HG03066 (cell line): ENCODE data around the gene ZNF711.
"Not testable (repeated sequence)": the region's sequence is repeated elsewhere in the genome, so short reads cannot be mapped to it uniquely, and the experiment has no call there.

Experiments
- ATAC-seq: cut with Tn5 transposase; IDR thresholded peaks from one replicate; pipeline ENCODE4 v1.9.1; 2021; ENCODE audit warnings: low read depth; ENCODE audit not compliant: unreplicated experiment

Gene ZNF711

GRCh38 chrX:85243761-85244449, at the start of gene ZNF711, which contains the start of gene SATL1:
ZNF711 (plus strand) TSS chrX:85243991; CDS start chrX:85247573, 3,582 bp downstream.
SATL1 (minus strand) TSS chrX:85243779; CDS start chrX:85108968, 134,811 bp downstream.
- peak; percentile 47 for ATAC-seq

- ATAC-seq = no peak
Measured at GRCh38 chrX:85196319-85196718, 47.5 kb upstream of the ZNF711 start.

- no peak for ATAC-seq
Measured at GRCh38 chrX:85203461-85203970, 40.3 kb upstream of the ZNF711 start.

GRCh38 chrX:85213792-85214530, 29.8 kb upstream of the ZNF711 start:
- no peak for ATAC-seq

- ATAC-seq = no peak
Measured at GRCh38 chrX:85215946-85216345, 27.8 kb upstream of the ZNF711 start.

GRCh38 chrX:85221361-85221760, 22.4 kb upstream of the ZNF711 start:
- ATAC-seq = no peak

GRCh38 chrX:85223359-85223758, 20.4 kb upstream of the ZNF711 start:
- ATAC-seq = no peak

- ATAC-seq = no peak
Measured at GRCh38 chrX:85243155-85243554, 636 bp upstream of the ZNF711 start.

- peak; percentile 45 for ATAC-seq
Measured at GRCh38 chrX:85244450-85245211, 840 bp downstream of the ZNF711 start.

GRCh38 chrX:85285286-85285685, 41.5 kb downstream of the ZNF711 start:
- ATAC-seq = not testable (repeated sequence)

- no peak for ATAC-seq
Measured at GRCh38 chrX:85288992-85289723, 45.4 kb downstream of the ZNF711 start.

GRCh38 chrX:85303544-85303943, 59.8 kb downstream of the ZNF711 start:
- no peak for ATAC-seq

- no peak for ATAC-seq
Measured at GRCh38 chrX:85309717-85310116, 65.9 kb downstream of the ZNF711 start.

- ATAC-seq = not testable (repeated sequence)
Measured at GRCh38 chrX:85311348-85311747, 67.6 kb downstream of the ZNF711 start.
